Measurements from ENCODE around the gene RSPO4. TPM values are rescaled to one million over a fixed set of nuclear protein-coding genes. Genes with fewer than 3 reads are reported as not detected.

The RSPO4 gene
- total and polyA plus RNA-seq, 5 donors from 2014 or later = 0.25 TPM; not detected in 4

DNA sequence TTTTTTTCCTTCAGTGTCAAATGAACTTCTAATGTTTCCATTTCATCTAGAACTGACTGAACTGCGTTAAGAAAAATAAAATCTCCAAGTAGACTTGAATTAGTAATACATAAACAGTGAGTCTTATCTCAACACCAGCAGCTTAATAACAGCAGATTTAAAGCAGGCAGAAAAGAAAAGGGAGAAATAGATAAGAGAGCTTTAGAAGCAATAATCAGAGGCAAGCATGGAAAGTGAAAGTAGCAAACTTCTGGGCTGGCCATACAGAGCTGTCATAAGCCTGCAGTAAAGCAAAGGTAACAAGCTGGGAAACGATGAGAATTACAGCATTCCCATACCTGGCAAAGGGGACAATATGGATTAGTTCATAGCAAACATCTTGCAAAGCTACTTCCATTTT is 69.1 kb downstream of the RSPO4 start:
- H3K36me3 Mint-ChIP-seq = peaks cover 3% of the 10 kb centered on the region
- Histone ChIP-seq H3K27ac (ENCODE audit: insufficient read depth, low read length, poor library complexity, severe bottlenecking) (no peak overlapping the region), H3K27me3 (ENCODE audit: control insufficient read depth, insufficient read depth, low read length) (peaks cover 3% of the 10 kb centered on the region), H3K9me3 (ENCODE audit: control insufficient read depth in 2 of 2, low read length in 2 of 2) (peaks cover 7 to 15% of the 10 kb centered on the region in 2 experiments), H3K4me1 (ENCODE audit: control insufficient read depth, insufficient read depth, low read length, poor library complexity, severe bottlenecking) (no peaks in the 10 kb centered on the region), H3K4me3 (ENCODE audit: low read depth, low read length) (no peak overlapping the region), H3K36me3 (ENCODE audit: control insufficient read depth, insufficient read depth, low read length) (no peaks in the 10 kb centered on the region)
- peaks cover 8% of the 10 kb centered on the region for H3K27me3 Mint-ChIP-seq
- DNase-seq (no peak), ATAC-seq (ENCODE audit: low read depth in 2 of 2) (no peak)
- peaks cover 0 to 12% (median 7%) of the 10 kb centered on the region in 7 donors for H3K9me3 Mint-ChIP-seq
- no peak overlapping the region for H3K4me3 Mint-ChIP-seq
- H3K27ac Mint-ChIP-seq = no peak overlapping the region
- no peaks in the 10 kb centered on the region for H3K4me1 Mint-ChIP-seq

- no peaks in the 10 kb centered on the region for H3K4me1 Mint-ChIP-seq
- DNase-seq (no peak), ATAC-seq (ENCODE audit: low read depth in 2 of 2) (no peak)
- Histone ChIP-seq H3K27me3 (ENCODE audit: control insufficient read depth, insufficient read depth, low read length) (peaks cover 3% of the 10 kb centered on the region), H3K9me3 (ENCODE audit: control insufficient read depth in 2 of 2, low read length in 2 of 2) (peaks cover 7 to 15% of the 10 kb centered on the region in 2 experiments), H3K4me1 (ENCODE audit: control insufficient read depth, insufficient read depth, low read length, poor library complexity, severe bottlenecking) (no peaks in the 10 kb centered on the region), H3K4me3 (ENCODE audit: low read depth, low read length) (no peak overlapping the region), H3K36me3 (ENCODE audit: control insufficient read depth, insufficient read depth, low read length) (no peaks in the 10 kb centered on the region), H3K27ac (ENCODE audit: insufficient read depth, low read length, poor library complexity, severe bottlenecking) (no peak overlapping the region)
- peaks cover 0 to 12% (median 7%) of the 10 kb centered on the region in 7 donors for H3K9me3 Mint-ChIP-seq
- peaks cover 3% of the 10 kb centered on the region for H3K36me3 Mint-ChIP-seq
- no peak overlapping the region for H3K27ac Mint-ChIP-seq
- no peak overlapping the region for H3K4me3 Mint-ChIP-seq
- H3K27me3 Mint-ChIP-seq = peaks cover 17% of the 10 kb centered on the region
Measured at GRCh38 chr20:931401-931800, 70.7 kb downstream of the RSPO4 start.

GRCh38 chr20:926670-927069 is 75.4 kb downstream of the RSPO4 start:
- Mint-ChIP-seq H3K27me3 (peaks cover 17% of the 10 kb centered on the region), H3K9me3 (peaks cover 0 to 8% (median 5%) of the 10 kb centered on the region in 7 donors), H3K4me3 (peak overlapping the region in 1 of 4 donors; percentile 84), H3K4me1 (no peaks in the 10 kb centered on the region), H3K36me3 (peaks cover under 1% of the 10 kb centered on the region), H3K27ac (no peak overlapping the region)
- Histone ChIP-seq H3K4me3 (ENCODE audit: low read depth, low read length) (no peak overlapping the region), H3K27me3 (ENCODE audit: control insufficient read depth, insufficient read depth, low read length) (peaks cover 3% of the 10 kb centered on the region), H3K27ac (ENCODE audit: insufficient read depth, low read length, poor library complexity, severe bottlenecking) (no peak overlapping the region), H3K4me1 (ENCODE audit: control insufficient read depth, insufficient read depth, low read length, poor library complexity, severe bottlenecking) (no peaks in the 10 kb centered on the region), H3K9me3 (ENCODE audit: control insufficient read depth in 2 of 2, low read length in 2 of 2) (peaks cover under 1 to 12% of the 10 kb centered on the region in 2 experiments), H3K36me3 (ENCODE audit: control insufficient read depth, insufficient read depth, low read length) (no peaks in the 10 kb centered on the region)
- no peak for DNase-seq
- ATAC-seq (ENCODE audit: low read depth in 2 of 2) = no peak

- H3K27ac Mint-ChIP-seq = no peak overlapping the region
- peaks cover 0 to 4% (median 0%) of the 10 kb centered on the region in 7 donors for H3K9me3 Mint-ChIP-seq
- no peak for ATAC-seq (ENCODE audit: low read depth in 2 of 2)
- no peaks in the 10 kb centered on the region for H3K4me1 Mint-ChIP-seq
- Histone ChIP-seq H3K27ac (ENCODE audit: insufficient read depth, low read length, poor library complexity, severe bottlenecking) (no peak overlapping the region), H3K4me3 (ENCODE audit: low read depth, low read length) (no peak overlapping the region), H3K9me3 (ENCODE audit: control insufficient read depth in 2 of 2, low read length in 2 of 2) (peaks cover 0 to 1% of the 10 kb centered on the region in 2 experiments), H3K4me1 (ENCODE audit: control insufficient read depth, insufficient read depth, low read length, poor library complexity, severe bottlenecking) (no peaks in the 10 kb centered on the region), H3K36me3 (ENCODE audit: control insufficient read depth, insufficient read depth, low read length) (no peaks in the 10 kb centered on the region), H3K27me3 (ENCODE audit: control insufficient read depth, insufficient read depth, low read length) (peaks cover 3% of the 10 kb centered on the region)
- H3K36me3 Mint-ChIP-seq = no peaks in the 10 kb centered on the region
- H3K27me3 Mint-ChIP-seq = peaks cover 14% of the 10 kb centered on the region
- DNase-seq = no peak
- H3K4me3 Mint-ChIP-seq = no peak overlapping the region
Measured at GRCh38 chr20:925516-925915, 76.6 kb downstream of the RSPO4 start.

GRCh38 chr20:924639-925038 is 77.5 kb downstream of the RSPO4 start:
- peaks cover 4% of the 10 kb centered on the region for H3K36me3 Mint-ChIP-seq
- no peak overlapping the region for H3K4me3 Mint-ChIP-seq
- ATAC-seq (ENCODE audit: low read depth in 2 of 2) (no peak), DNase-seq (no peak)
- no peak overlapping the region for H3K27ac Mint-ChIP-seq
- Histone ChIP-seq H3K4me1 (ENCODE audit: control insufficient read depth, insufficient read depth, low read length, poor library complexity, severe bottlenecking) (no peaks in the 10 kb centered on the region), H3K27me3 (ENCODE audit: control insufficient read depth, insufficient read depth, low read length) (peaks cover 3% of the 10 kb centered on the region), H3K9me3 (ENCODE audit: control insufficient read depth in 2 of 2, low read length in 2 of 2) (no peaks in the 10 kb centered on the region), H3K4me3 (ENCODE audit: low read depth, low read length) (no peak overlapping the region), H3K27ac (ENCODE audit: insufficient read depth, low read length, poor library complexity, severe bottlenecking) (no peak overlapping the region), H3K36me3 (ENCODE audit: control insufficient read depth, insufficient read depth, low read length) (no peaks in the 10 kb centered on the region)
- H3K27me3 Mint-ChIP-seq = peaks cover 14% of the 10 kb centered on the region
- peaks cover 0 to 2% (median 0%) of the 10 kb centered on the region in 7 donors for H3K9me3 Mint-ChIP-seq
- no peaks in the 10 kb centered on the region for H3K4me1 Mint-ChIP-seq

DNA sequence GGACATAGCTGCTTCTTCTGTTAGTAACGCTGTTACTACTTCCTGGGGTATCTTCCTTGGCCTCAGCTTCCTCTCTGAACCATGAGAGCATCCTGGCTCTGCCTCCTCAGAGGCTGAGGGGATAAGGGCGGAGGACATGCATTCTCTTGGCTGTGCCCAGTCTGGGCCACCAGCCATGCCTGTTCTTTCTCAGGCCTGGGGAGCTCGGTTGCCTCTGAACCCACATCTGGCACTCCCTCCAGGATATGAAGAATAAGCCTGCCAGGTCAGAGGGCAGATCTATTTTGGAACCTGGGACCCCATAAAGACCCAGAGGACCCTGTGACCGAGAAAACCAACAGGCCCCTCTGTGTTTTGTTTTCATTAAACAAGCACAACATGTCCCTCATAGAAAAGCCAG is 79.3 kb downstream of the RSPO4 start:
- H3K4me1 Mint-ChIP-seq = no peaks in the 10 kb centered on the region
- H3K36me3 ChIP-seq (ENCODE audit: control insufficient read depth, insufficient read depth, low read length) = no peaks in the 10 kb centered on the region
- H3K4me3 Mint-ChIP-seq = no peak overlapping the region
- no peaks in the 10 kb centered on the region for H3K4me1 ChIP-seq (ENCODE audit: control insufficient read depth, insufficient read depth, low read length, poor library complexity, severe bottlenecking)
- no peaks in the 10 kb centered on the region for H3K9me3 ChIP-seq (ENCODE audit: control insufficient read depth in 2 of 2, low read length in 2 of 2)
- no peak overlapping the region for H3K27ac ChIP-seq (ENCODE audit: insufficient read depth, low read length, poor library complexity, severe bottlenecking)
- no peak overlapping the region for H3K27ac Mint-ChIP-seq
- no peak overlapping the region for H3K4me3 ChIP-seq (ENCODE audit: low read depth, low read length)
- no peak for DNase-seq
- peaks cover 0 to 2% (median 0%) of the 10 kb centered on the region in 7 donors for H3K9me3 Mint-ChIP-seq
- H3K27me3 ChIP-seq (ENCODE audit: control insufficient read depth, insufficient read depth, low read length) = no peaks in the 10 kb centered on the region
- ATAC-seq (ENCODE audit: low read depth in 2 of 2) = no peak
- peaks cover 9% of the 10 kb centered on the region for H3K27me3 Mint-ChIP-seq
- H3K36me3 Mint-ChIP-seq = peaks cover 4% of the 10 kb centered on the region

GRCh38 chr20:921068-921467 is 81.0 kb downstream of the RSPO4 start:
- Histone ChIP-seq H3K36me3 (ENCODE audit: control insufficient read depth, insufficient read depth, low read length) (no peaks in the 10 kb centered on the region), H3K4me3 (ENCODE audit: low read depth, low read length) (no peak overlapping the region), H3K27ac (ENCODE audit: insufficient read depth, low read length, poor library complexity, severe bottlenecking) (no peak overlapping the region), H3K27me3 (ENCODE audit: control insufficient read depth, insufficient read depth, low read length) (no peaks in the 10 kb centered on the region), H3K9me3 (ENCODE audit: control insufficient read depth in 2 of 2, low read length in 2 of 2) (no peaks in the 10 kb centered on the region), H3K4me1 (ENCODE audit: control insufficient read depth, insufficient read depth, low read length, poor library complexity, severe bottlenecking) (no peaks in the 10 kb centered on the region)
- DNase-seq = no peak
- Mint-ChIP-seq H3K4me3 (no peak overlapping the region), H3K4me1 (no peaks in the 10 kb centered on the region), H3K9me3 (no peaks in the 10 kb centered on the region), H3K36me3 (peaks cover 4% of the 10 kb centered on the region), H3K27ac (no peak overlapping the region), H3K27me3 (peaks cover 5% of the 10 kb centered on the region)
- ATAC-seq (ENCODE audit: low read depth in 2 of 2) = no peak

- Histone ChIP-seq H3K36me3 (ENCODE audit: control insufficient read depth, insufficient read depth, low read length) (no peaks in the 10 kb centered on the region), H3K9me3 (ENCODE audit: control insufficient read depth in 2 of 2, low read length in 2 of 2) (no peaks in the 10 kb centered on the region), H3K4me1 (ENCODE audit: control insufficient read depth, insufficient read depth, low read length, poor library complexity, severe bottlenecking) (no peaks in the 10 kb centered on the region), H3K27me3 (ENCODE audit: control insufficient read depth, insufficient read depth, low read length) (no peaks in the 10 kb centered on the region), H3K4me3 (ENCODE audit: low read depth, low read length) (no peak overlapping the region), H3K27ac (ENCODE audit: insufficient read depth, low read length, poor library complexity, severe bottlenecking) (no peak overlapping the region)
- Mint-ChIP-seq H3K27me3 (peaks cover 7% of the 10 kb centered on the region), H3K27ac (no peak overlapping the region), H3K4me1 (no peaks in the 10 kb centered on the region), H3K36me3 (peaks cover 4% of the 10 kb centered on the region), H3K4me3 (no peak overlapping the region), H3K9me3 (no peaks in the 10 kb centered on the region)
- ATAC-seq (ENCODE audit: low read depth in 2 of 2) = no peak
- DNase-seq = no peak
Measured at GRCh38 chr20:920311-920710, 81.8 kb downstream of the RSPO4 start.
